HG03175 (cell line): Measurements from ENCODE around the gene ACP2.

Source experiments
- ATAC-seq: cut with Tn5 transposase; IDR thresholded peaks from one replicate; pipeline ENCODE4 v1.9.1; 2021; ENCODE audit warnings: mild to moderate bottlenecking, moderate library complexity; ENCODE audit not compliant: unreplicated experiment

Gene ACP2

GRCh38 chr11:47244448-47245350 is 3.9 kb downstream of the ACP2 start:
- no peak for ATAC-seq

GRCh38 chr11:47243454-47243853 is 5.2 kb downstream of the ACP2 start:
- ATAC-seq = no peak

DNA sequence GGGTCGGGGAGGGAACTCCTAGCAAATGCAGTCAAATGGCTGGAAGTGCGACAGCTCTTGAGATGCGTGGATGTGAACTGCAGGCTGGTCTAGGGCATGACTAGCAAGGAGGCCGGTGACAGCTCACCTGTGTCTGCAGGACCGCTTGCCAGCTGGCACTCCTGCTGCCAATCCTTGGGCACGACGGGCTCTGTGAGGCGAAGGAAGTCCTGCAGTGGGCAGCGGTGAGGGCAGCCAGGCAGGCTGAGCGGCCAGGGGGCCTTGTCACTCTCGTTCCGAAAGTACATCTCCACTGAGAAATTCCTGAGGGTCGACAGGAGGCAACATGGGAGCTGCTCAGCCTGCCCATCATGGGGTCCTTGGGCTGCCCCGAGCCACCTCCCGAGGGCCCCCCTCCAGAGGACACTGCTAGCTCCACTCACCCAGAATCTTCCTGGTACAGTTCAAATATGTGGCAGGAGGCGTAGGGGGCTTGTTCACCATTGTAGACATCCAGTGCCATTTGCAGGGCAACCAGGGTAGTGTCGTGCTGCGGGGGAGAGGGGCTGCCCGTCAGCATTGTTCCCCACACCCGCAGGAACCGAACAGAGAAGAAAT is 5.9 kb downstream of the ACP2 start:
- no peak for ATAC-seq

DNA sequence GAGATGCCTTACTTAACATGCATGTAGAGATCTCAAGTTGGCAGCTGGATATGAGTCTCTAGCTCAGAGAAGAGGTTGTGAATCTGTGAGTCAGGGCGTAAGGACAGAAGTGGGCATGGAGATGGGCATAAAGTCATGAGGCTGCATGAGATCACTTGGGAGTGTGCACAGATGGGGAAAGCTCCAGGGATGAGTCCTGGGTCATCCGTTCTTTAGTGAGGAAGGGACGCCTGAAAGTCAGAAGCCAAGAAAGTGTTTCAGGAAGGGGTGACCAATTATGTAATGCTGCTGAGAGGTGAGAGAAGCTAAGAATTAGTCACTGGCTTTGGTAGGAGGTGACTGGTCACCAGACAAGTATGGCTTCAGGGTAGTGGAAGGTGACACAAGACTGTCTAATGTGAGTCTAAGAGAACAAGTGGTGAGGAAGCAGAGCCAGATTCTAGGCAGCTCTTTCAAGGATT is 6.7 kb downstream of the ACP2 start:
- no peak for ATAC-seq

DNA sequence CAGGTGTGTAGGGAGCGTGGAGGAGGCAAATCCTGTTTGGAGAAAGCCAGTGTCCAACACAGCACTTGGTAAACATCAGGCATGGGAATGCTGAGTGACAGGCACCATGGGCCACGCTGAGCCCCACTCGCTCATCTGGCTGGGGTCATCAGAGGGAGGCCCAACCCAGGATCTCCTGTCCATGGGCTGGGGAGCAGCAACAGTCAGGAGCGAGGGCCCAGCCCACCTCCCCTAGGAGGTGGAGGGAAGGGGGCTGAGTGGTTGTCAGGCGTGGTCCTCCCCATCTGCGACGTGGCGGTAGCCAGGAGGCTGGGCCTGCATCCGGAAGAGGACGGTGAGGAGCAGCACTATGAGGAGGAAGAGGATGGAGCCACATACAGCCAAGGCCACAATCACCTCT is 8.8 kb downstream of the ACP2 start:
- no peak for ATAC-seq

GRCh38 chr11:47236482-47236881 is 12.1 kb downstream of the ACP2 start:
- ATAC-seq = no peak

GRCh38 chr11:47235163-47235562 is 13.5 kb downstream of the ACP2 start:
- no peak for ATAC-seq

- no peak for ATAC-seq
Measured at GRCh38 chr11:47234669-47235100, 13.9 kb downstream of the ACP2 start.

GRCh38 chr11:47233989-47234668 is 14.5 kb downstream of the ACP2 start:
- no peak for ATAC-seq

DNA sequence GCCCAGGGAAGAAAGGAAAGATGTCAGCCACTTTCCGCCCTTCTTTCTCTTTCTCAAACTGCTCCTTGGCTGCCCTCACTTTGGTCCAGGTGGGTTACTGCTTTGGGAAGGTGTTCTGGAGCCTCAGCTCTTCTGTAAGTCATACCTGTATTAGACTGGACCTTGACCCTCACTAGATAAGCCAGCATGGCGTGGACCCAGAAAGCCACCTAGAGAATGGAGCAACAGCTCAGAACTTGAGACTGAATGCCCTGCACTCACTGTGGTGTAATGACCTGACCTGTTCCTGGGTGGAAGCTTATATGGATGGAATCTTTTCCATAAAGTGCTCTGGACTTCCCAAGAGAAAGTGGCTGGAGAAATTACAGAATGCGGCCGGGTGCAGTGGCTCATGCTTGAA is 15.6 kb downstream of the ACP2 start:
- ATAC-seq = no peak

DNA sequence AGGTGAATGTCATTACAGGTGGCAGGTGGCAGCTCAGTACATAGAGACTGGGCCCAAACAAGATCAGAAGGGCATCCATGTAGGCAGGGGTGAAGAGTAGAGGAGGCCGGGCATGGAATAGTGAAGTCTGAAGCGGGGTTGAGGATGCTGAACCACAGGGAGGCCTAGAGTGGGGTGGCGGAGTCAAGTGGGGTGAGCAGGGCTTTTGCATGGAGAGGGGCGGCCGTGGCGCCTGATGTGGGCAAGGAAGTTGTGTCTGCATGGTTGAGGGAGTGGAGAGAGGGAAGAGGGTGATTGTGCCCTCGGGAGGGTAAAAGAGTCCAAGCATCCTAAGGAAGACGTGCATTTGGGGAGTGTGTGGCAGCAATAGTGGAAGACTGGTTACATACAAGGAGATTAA is 19.5 kb downstream of the ACP2 start:
- no peak for ATAC-seq

GRCh38 chr11:47225552-47226400 is 22.8 kb downstream of the ACP2 start:
- peak; percentile 82 for ATAC-seq

DNA sequence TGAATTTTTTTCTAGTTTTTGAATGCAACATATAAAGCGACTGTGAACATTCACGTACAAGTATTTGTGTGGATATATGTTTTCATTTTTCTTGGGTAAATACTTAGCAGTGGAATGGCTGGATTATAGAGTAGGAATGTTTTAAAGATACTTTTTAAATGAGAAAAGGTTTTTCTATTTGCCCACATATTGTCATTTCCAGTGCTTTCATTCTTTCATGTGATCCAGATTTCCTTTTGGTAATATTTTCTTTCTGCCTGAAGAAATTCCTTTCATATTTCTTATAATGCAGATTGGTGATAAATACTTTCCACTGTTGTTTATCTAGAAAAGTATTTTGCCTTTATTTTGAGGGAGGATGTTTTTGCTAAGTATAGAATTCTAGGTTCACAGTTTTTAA is 25.9 kb downstream of the ACP2 start:
- no peak for ATAC-seq

DNA sequence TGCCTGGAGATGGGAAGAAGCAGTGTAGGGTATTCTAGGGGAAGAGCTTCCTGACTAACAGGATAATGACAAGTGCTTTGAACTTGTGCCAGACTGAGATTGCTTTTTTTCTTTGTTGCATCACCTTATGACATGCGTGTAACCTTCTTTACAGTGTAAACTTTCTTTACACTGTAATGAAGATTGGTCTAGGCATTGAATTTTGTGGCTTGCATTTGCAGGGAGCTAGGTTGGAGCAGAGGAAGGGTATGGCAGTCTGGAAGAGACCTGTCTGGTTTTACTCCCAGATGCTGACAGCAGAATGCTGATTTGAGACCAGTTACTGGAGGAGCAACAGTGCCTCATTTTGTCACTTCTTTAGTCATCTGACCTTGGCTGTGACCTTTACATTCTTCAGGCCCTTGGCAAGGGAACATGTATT is 28.2 kb downstream of the ACP2 start:
- ATAC-seq = no peak

GRCh38 chr11:47216121-47216798 is 32.4 kb downstream of the ACP2 start:
- ATAC-seq = no peak

GRCh38 chr11:47215366-47215910 is 33.2 kb downstream of the ACP2 start:
- ATAC-seq = no peak

- peak; percentile 70 for ATAC-seq
Measured at GRCh38 chr11:47213950-47214565, 34.6 kb downstream of the ACP2 start.

GRCh38 chr11:47212938-47213337 is 35.7 kb downstream of the ACP2 start:
- no peak for ATAC-seq

DNA sequence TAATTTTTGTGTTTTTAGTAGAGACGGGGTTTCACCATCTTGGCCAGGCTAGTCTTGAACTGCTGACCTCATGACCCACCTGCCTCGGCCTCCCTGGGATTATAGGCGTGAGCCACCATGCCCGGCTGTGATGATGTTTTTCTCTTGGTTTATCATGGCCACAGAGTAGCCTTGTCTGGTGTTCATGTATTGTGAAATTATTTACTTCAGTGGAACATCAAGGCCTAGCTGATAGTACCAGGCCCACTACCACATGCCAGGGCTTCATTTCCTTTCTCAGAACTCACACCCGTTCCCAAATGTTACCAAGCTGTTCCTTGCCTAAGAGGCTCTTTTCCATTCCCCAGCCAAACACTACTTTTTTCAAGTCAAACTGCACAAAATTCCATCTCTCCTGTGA is 40.0 kb downstream of the ACP2 start:
- ATAC-seq = no peak
